Activated B cell treated with CpG ODN at 0.5 μM for 24 hours (primary cell): ENCODE data around the gene TDO2. TPM values are rescaled to one million over a fixed set of nuclear protein-coding genes. Genes with fewer than 3 reads are reported as not detected.

ENCODE experiments used
- ATAC-seq: fragments of 200-7000 bp; cut with Tn5 transposase; one replicate; pipeline ENCODE4 v1.10.0; 2021; ENCODE audit warnings: low read depth, mild to moderate bottlenecking, moderate library complexity
- CTCF ChIA-PET: fragments of 350-600 bp; sonication (Branson Sonifier 250); formaldehyde crosslinking; loops from one replicate; lab custom pipeline; 2021; ENCODE audit warnings: antibody characterized with exemption; lab: Charles Lee
- POLR2A ChIA-PET: fragments of 350-600 bp; sonication (Branson Sonifier 250); formaldehyde crosslinking; loops from one replicate; lab custom pipeline; 2021; ENCODE audit warnings: antibody characterized with exemption; lab: Charles Lee
- DNase-seq: peaks from one replicate; pipeline ENCODE4 v3.0.0; 2022
- H3K27ac Mint-ChIP-seq: one replicate; pipeline ENCODE4 v1.8.0; 2020; ENCODE audit warnings: mixed read lengths
- H3K27me3 Mint-ChIP-seq: one replicate; pipeline ENCODE4 v1.8.0; 2021; ENCODE audit warnings: mixed read lengths
- H3K36me3 Mint-ChIP-seq: one replicate; pipeline ENCODE4 v1.8.0; 2021; ENCODE audit warnings: low read depth, mixed read lengths
- H3K4me1 Mint-ChIP-seq: one replicate; pipeline ENCODE4 v1.8.0; 2021; ENCODE audit warnings: mixed read lengths
- H3K4me3 Mint-ChIP-seq: one replicate; pipeline ENCODE4 v1.8.0; 2020; ENCODE audit warnings: mild to moderate bottlenecking, mixed read lengths
- H3K9me3 Mint-ChIP-seq: one replicate; pipeline ENCODE4 v1.8.0; 2020; ENCODE audit warnings: mixed read lengths
- intact Hi-C: fragments of 100-400 bp; cut with micrococcal nuclease; formaldehyde crosslinking; loops from one replicate; pipeline ENCODE4 v1.15.1; 2024
- total RNA-seq: library from RNA; stranded (reverse); gene quantifications from 2 replicates; pipeline ENCODE4 v1.2.3, GENCODE V29; 2022
- TF ChIP-seq, protein P1 (sequence below): fragments of 200-600 bp; IDR thresholded peaks from one replicate; pipeline ENCODE4 v1.8.0; 2022; ENCODE audit warnings: antibody characterized with exemption, mild to moderate bottlenecking

The TDO2 gene
- total RNA-seq, 1 donor from 2014 or later, result not detected

DNA sequence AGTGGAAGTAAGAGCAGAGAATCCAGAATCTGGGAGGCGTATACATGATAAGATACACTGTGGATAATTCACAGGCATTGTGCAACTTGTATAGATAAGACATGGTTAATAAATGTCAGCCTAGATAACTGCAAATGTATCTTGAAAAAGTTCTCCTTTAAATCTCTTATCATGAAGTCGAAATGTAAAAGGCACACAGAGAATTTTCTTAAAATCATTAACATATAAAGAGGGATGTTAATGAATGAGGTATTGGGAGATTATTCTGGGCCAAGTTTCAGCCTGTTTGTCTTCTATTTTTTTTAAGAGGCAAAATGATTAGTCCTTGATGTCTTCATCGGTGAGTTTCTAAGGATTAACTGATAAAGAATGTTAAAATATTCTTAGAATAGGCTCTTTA lies 835 bp downstream of the TDO2 start:
- Mint-ChIP-seq H3K27ac (no peak overlapping the region), H3K4me3 (no peak overlapping the region), H3K36me3 (no peaks in the 10 kb centered on the region), H3K4me1 (no peaks in the 10 kb centered on the region), H3K9me3 (no peaks in the 10 kb centered on the region), H3K27me3 (no peaks in the 10 kb centered on the region)
- ChIA-PET POLR2A (no interaction called here), CTCF (no interaction called here)
- ATAC-seq (no peak), DNase-seq (no peak)
- TF ChIP-seq, protein P1, sequence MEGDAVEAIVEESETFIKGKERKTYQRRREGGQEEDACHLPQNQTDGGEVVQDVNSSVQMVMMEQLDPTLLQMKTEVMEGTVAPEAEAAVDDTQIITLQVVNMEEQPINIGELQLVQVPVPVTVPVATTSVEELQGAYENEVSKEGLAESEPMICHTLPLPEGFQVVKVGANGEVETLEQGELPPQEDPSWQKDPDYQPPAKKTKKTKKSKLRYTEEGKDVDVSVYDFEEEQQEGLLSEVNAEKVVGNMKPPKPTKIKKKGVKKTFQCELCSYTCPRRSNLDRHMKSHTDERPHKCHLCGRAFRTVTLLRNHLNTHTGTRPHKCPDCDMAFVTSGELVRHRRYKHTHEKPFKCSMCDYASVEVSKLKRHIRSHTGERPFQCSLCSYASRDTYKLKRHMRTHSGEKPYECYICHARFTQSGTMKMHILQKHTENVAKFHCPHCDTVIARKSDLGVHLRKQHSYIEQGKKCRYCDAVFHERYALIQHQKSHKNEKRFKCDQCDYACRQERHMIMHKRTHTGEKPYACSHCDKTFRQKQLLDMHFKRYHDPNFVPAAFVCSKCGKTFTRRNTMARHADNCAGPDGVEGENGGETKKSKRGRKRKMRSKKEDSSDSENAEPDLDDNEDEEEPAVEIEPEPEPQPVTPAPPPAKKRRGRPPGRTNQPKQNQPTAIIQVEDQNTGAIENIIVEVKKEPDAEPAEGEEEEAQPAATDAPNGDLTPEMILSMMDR, result no peak
- intact Hi-C loops, result no loop called here

GRCh38 chr4:155906554-155907247 lies 3.2 kb downstream of the TDO2 start:
- no peak for ATAC-seq
- H3K27ac Mint-ChIP-seq, result no peak overlapping the region
- TF ChIP-seq, protein P1, result no peak
- no peaks in the 10 kb centered on the region for H3K4me1 Mint-ChIP-seq
- no peak overlapping the region for H3K4me3 Mint-ChIP-seq
- H3K27me3 Mint-ChIP-seq, result no peaks in the 10 kb centered on the region
- CTCF ChIA-PET, result no interaction called here
- intact Hi-C loops, result no loop called here
- no peak for DNase-seq
- POLR2A ChIA-PET, result no interaction called here
- H3K36me3 Mint-ChIP-seq, result no peaks in the 10 kb centered on the region
- no peaks in the 10 kb centered on the region for H3K9me3 Mint-ChIP-seq

DNA sequence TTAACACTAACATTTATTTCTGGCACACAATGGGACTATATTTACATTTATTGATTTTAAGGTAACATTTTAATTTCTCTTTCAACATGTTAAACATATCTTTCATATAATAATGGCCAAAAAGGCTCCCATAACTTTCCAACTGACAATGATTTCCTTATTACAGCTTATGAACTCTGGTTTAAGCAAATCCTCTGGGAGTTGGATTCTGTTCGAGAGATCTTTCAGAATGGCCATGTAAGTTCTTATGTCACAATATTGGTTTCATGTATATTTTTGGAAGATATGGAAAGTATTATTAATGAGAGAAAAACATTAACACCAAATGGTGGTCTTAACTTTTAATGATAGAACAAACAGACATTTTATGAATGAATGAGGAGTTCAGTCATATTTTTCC lies 4.1 kb downstream of the TDO2 start:
- POLR2A ChIA-PET, result no interaction called here

DNA sequence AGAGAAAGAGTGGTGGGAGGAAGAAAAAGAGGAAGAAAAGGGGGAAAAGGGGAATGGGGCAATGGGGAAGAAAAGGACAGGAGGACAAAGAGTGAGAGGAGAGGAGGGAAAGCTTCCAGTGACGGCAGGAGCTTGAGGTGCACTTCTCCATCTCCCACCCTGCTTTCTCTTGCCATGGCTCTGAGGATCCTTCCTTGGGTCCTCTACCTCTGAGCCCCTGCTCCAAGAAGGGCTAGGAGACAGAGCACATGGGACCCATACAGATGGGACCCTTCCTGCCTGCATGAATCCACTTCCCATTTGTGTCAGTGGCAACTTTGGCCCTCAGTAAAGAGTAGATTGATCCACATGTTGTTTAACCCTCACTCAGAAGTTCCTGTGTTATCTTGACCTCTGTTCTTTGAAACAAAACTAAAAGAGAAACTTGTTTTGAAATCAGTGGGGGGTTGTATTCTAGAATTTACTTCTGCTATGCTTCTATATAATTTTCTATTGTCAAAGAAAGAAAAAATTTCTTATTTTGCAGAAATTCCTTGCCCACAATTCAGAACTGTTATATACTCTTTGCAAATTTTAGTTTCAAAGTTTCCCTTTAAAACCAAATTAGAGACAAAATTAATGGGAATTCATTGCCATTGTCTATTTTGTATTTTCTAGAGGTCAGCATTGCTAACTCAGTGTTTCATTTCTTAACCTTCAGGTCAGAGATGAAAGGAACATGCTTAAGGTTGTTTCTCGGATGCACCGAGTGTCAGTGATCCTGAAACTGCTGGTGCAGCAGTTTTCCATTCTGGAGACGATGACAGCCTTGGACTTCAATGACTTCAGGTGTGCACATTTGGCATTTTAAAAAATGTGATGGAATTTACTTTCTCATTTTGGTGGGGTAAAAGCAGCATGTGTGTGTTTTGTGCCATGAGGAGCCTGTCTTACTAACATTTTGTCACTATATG lies 5.0 kb downstream of the TDO2 start:
- Mint-ChIP-seq H3K36me3 (no peaks in the 10 kb centered on the region), H3K27ac (no peak overlapping the region), H3K27me3 (no peaks in the 10 kb centered on the region), H3K9me3 (no peaks in the 10 kb centered on the region), H3K4me1 (no peaks in the 10 kb centered on the region), H3K4me3 (no peak overlapping the region)
- DNase-seq (no peak), ATAC-seq (no peak)
- ChIA-PET POLR2A (no interaction called here), CTCF (no interaction called here)
- TF ChIP-seq, protein P1, result no peak
- intact Hi-C loops, result no loop called here

More for the DNA sequence above, 4.1 kb downstream of the TDO2 start:
- DNase-seq (no peak), ATAC-seq (no peak)
- no peaks in the 10 kb centered on the region for H3K9me3 Mint-ChIP-seq
- CTCF ChIA-PET, result no interaction called here
- no peak overlapping the region for H3K27ac Mint-ChIP-seq
- H3K27me3 Mint-ChIP-seq, result no peaks in the 10 kb centered on the region
- H3K4me1 Mint-ChIP-seq, result no peaks in the 10 kb centered on the region
- intact Hi-C loops, result no loop called here
- H3K36me3 Mint-ChIP-seq, result no peaks in the 10 kb centered on the region
- no peak overlapping the region for H3K4me3 Mint-ChIP-seq
- TF ChIP-seq, protein P1, result no peak

DNA sequence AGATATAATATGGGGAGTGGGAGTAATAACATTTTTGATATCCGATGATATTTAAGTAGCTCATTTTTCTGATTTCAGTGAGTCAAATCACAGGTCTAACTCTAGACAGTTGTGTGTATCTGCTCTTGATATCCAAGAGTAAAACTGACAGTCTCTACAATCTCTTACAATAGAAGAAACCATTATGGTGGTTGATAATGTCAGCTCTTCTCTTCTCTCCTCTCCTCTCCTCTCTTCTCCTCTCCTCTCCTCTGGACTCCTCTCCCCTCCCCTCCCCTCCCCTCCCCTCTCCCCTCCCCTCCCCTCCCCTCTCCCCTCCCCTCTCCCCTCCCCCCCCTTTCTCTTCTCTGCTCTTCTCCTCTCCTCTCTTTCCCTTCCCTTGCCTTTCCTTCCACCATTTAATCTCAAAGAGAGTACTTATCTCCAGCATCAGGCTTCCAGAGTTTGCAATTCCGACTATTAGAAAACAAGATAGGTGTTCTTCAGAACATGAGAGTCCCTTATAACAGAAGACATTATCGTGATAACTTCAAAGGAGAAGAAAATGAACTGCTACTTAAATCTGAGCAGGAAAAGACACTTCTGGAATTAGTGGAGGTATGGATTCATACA lies 6.2 kb downstream of the TDO2 start:
- H3K27ac Mint-ChIP-seq, result no peak overlapping the region
- DNase-seq, result no peak
- H3K36me3 Mint-ChIP-seq, result no peaks in the 10 kb centered on the region
- H3K9me3 Mint-ChIP-seq, result no peaks in the 10 kb centered on the region
- no peak overlapping the region for H3K4me3 Mint-ChIP-seq
- POLR2A ChIA-PET, result no interaction called here
- CTCF ChIA-PET, result no interaction called here
- H3K4me1 Mint-ChIP-seq, result no peaks in the 10 kb centered on the region
- intact Hi-C loops, result no loop called here
- no peak for ATAC-seq
- no peaks in the 10 kb centered on the region for H3K27me3 Mint-ChIP-seq
- TF ChIP-seq, protein P1, result no peak
